ENCODE data around the gene PRKN. TPM values are rescaled to one million over a fixed set of nuclear protein-coding genes. Genes with fewer than 3 reads are reported as not detected.

The PRKN gene
- total and polyA plus RNA-seq, 2 donors (not counting 1 experiment from before 2014, with no cell fraction given), result 0.43 to 4.6 TPM

DNA sequence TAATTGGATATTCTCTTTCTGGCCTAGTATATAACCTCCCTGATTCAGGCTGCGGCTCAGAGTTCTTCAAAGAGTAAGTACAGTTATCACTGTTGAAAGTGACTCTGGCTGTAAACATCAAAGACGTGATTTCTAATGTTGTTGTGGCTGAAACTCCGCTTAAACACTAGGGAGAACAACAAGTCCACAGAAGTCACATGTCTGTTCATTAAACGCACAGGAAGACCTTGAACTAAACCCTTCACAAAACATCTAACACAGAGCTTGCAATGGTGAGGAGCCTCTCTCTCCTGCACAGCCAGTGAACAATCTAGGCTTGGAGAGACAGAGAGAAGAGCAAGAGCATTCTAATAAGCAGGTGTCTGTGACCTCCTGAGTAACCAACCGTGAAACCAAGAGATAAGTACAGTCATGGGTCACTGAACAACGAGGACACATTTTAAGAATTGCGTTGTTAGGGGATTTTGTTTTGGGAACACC is 249.3 kb downstream of the PRKN start:
- no peak overlapping the region for H2AFZ ChIP-seq (ENCODE audit: low read length)
- no peak overlapping the region for H3K9ac ChIP-seq (ENCODE audit: insufficient read depth, low read length)
- no peaks in the 10 kb centered on the region for H3K27me3 ChIP-seq (ENCODE audit: control insufficient read depth, insufficient read depth, low read length)
- H3K79me2 ChIP-seq (ENCODE audit: control insufficient read depth, insufficient read depth, low read length), result no peaks in the 10 kb centered on the region
- H3K4me3 ChIP-seq (replicated peaks in 1 of 4; ENCODE audit: control extremely low read depth in 1 of 4, insufficient read depth in 1 of 4, low read depth in 3 of 4, low read length in 4 of 4), result no peak overlapping the region
- no peaks in the 10 kb centered on the region for H3K4me1 ChIP-seq (ENCODE audit: control insufficient read depth, extremely low read depth, insufficient read depth, low read length)
- H3K4me2 ChIP-seq (ENCODE audit: extremely low read depth, insufficient read depth, low read length), result no peak overlapping the region
- no peaks in the 10 kb centered on the region for H3K9me3 ChIP-seq (ENCODE audit: control insufficient read depth, insufficient read depth, low read depth, low read length)
- DNase-seq (ENCODE audit: low read depth in 2 of 2), result no peak
- H3K27ac ChIP-seq (ENCODE audit: insufficient read depth, low read length), result no peak overlapping the region
- H3K36me3 ChIP-seq (ENCODE audit: control insufficient read depth, insufficient read depth, low read length), result no peaks in the 10 kb centered on the region
- no peak for TF ChIP-seq EZH2 (IDR thresholded peaks at IDR 0.05; ENCODE audit: low read length, missing control alignments)
- TF ChIP-seq, protein P1, sequence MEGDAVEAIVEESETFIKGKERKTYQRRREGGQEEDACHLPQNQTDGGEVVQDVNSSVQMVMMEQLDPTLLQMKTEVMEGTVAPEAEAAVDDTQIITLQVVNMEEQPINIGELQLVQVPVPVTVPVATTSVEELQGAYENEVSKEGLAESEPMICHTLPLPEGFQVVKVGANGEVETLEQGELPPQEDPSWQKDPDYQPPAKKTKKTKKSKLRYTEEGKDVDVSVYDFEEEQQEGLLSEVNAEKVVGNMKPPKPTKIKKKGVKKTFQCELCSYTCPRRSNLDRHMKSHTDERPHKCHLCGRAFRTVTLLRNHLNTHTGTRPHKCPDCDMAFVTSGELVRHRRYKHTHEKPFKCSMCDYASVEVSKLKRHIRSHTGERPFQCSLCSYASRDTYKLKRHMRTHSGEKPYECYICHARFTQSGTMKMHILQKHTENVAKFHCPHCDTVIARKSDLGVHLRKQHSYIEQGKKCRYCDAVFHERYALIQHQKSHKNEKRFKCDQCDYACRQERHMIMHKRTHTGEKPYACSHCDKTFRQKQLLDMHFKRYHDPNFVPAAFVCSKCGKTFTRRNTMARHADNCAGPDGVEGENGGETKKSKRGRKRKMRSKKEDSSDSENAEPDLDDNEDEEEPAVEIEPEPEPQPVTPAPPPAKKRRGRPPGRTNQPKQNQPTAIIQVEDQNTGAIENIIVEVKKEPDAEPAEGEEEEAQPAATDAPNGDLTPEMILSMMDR (conservative IDR thresholded peaks at IDR 0.05 in 1 of 2, IDR thresholded peaks at IDR 0.05 in 1 of 2; ENCODE audit: low read depth in 1 of 2, low read length in 2 of 2), result no peak
- H4K20me1 ChIP-seq (ENCODE audit: control insufficient read depth, extremely low read depth, insufficient read depth, low read length), result no peaks in the 10 kb centered on the region

DNA sequence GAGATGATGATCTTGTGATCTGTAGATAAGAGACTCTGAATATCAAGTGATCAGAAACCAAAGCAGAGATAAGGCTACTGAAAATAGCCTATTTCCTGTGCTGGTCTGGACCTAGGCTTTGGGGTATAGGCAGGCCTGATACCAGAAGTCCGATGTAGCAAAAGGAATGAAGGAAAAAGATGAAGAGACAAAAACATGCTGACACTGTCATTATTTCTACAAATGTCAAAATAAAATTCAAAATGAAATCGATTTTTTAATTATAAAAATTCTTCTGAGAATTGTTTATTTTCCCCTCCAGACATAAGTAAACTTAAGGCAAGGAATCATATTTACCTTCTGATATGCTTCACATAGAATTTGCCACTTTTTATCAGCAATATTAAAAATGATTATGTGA is 252.8 kb downstream of the PRKN start:
- TF ChIP-seq, protein P1 (conservative IDR thresholded peaks at IDR 0.05 in 1 of 2, IDR thresholded peaks at IDR 0.05 in 1 of 2; ENCODE audit: low read depth in 1 of 2, low read length in 2 of 2), result no peak
- TF ChIP-seq EZH2 (IDR thresholded peaks at IDR 0.05; ENCODE audit: low read length, missing control alignments), result no peak
- H3K36me3 ChIP-seq (ENCODE audit: control insufficient read depth, insufficient read depth, low read length), result no peaks in the 10 kb centered on the region
- no peak overlapping the region for H3K4me2 ChIP-seq (ENCODE audit: extremely low read depth, insufficient read depth, low read length)
- no peak overlapping the region for H3K9ac ChIP-seq (ENCODE audit: insufficient read depth, low read length)
- H3K9me3 ChIP-seq (ENCODE audit: control insufficient read depth, insufficient read depth, low read depth, low read length), result no peaks in the 10 kb centered on the region
- no peak overlapping the region for H3K4me3 ChIP-seq (replicated peaks in 1 of 4; ENCODE audit: control extremely low read depth in 1 of 4, insufficient read depth in 1 of 4, low read depth in 3 of 4, low read length in 4 of 4)
- no peaks in the 10 kb centered on the region for H4K20me1 ChIP-seq (ENCODE audit: control insufficient read depth, extremely low read depth, insufficient read depth, low read length)
- no peaks in the 10 kb centered on the region for H3K4me1 ChIP-seq (ENCODE audit: control insufficient read depth, extremely low read depth, insufficient read depth, low read length)
- DNase-seq (ENCODE audit: low read depth in 2 of 2), result no peak
- no peak overlapping the region for H2AFZ ChIP-seq (ENCODE audit: low read length)
- no peak overlapping the region for H3K27ac ChIP-seq (ENCODE audit: insufficient read depth, low read length)
- H3K27me3 ChIP-seq (ENCODE audit: control insufficient read depth, insufficient read depth, low read length), result no peaks in the 10 kb centered on the region
- H3K79me2 ChIP-seq (ENCODE audit: control insufficient read depth, insufficient read depth, low read length), result no peaks in the 10 kb centered on the region

- Histone ChIP-seq H3K9me3 (ENCODE audit: control insufficient read depth, insufficient read depth, low read depth, low read length) (no peaks in the 10 kb centered on the region), H3K4me2 (ENCODE audit: extremely low read depth, insufficient read depth, low read length) (no peak overlapping the region)
Measured at GRCh38 chr6:162471842-162472241, 255.7 kb downstream of the PRKN start.

More at GRCh38 chr6:162471842-162472241, 255.7 kb downstream of the PRKN start:
- no peaks in the 10 kb centered on the region for H3K4me1 ChIP-seq (ENCODE audit: control insufficient read depth, extremely low read depth, insufficient read depth, low read length)
- no peak overlapping the region for H2AFZ ChIP-seq (ENCODE audit: low read length)
- no peak overlapping the region for H3K4me3 ChIP-seq (replicated peaks in 1 of 4; ENCODE audit: control extremely low read depth in 1 of 4, insufficient read depth in 1 of 4, low read depth in 3 of 4, low read length in 4 of 4)
- H3K27ac ChIP-seq (ENCODE audit: insufficient read depth, low read length), result no peak overlapping the region
- H3K36me3 ChIP-seq (ENCODE audit: control insufficient read depth, insufficient read depth, low read length), result no peaks in the 10 kb centered on the region
- H3K27me3 ChIP-seq (ENCODE audit: control insufficient read depth, insufficient read depth, low read length), result no peaks in the 10 kb centered on the region
- TF ChIP-seq EZH2 (IDR thresholded peaks at IDR 0.05; ENCODE audit: low read length, missing control alignments), result no peak
- TF ChIP-seq, protein P1 (conservative IDR thresholded peaks at IDR 0.05 in 1 of 2, IDR thresholded peaks at IDR 0.05 in 1 of 2; ENCODE audit: low read depth in 1 of 2, low read length in 2 of 2), result no peak
- no peak overlapping the region for H3K9ac ChIP-seq (ENCODE audit: insufficient read depth, low read length)
- H3K79me2 ChIP-seq (ENCODE audit: control insufficient read depth, insufficient read depth, low read length), result no peaks in the 10 kb centered on the region
- no peaks in the 10 kb centered on the region for H4K20me1 ChIP-seq (ENCODE audit: control insufficient read depth, extremely low read depth, insufficient read depth, low read length)
- no peak for DNase-seq (ENCODE audit: low read depth in 2 of 2)

All from fibroblast of lung (primary cell).